Glutamatergic neuron (in vitro differentiated cells): ENCODE data around the gene SEMA6B. TPM values are rescaled to one million over a fixed set of nuclear protein-coding genes. Genes with fewer than 3 reads are reported as not detected.
A peak's percentile ranks its signal among the peaks of the same experiment; 100 is the strongest.
"Not testable (repeated sequence)": the region's sequence is repeated elsewhere in the genome, so short reads cannot be mapped to it uniquely, and the experiment has no call there.

Experiments used
- DNase-seq: peaks from one replicate; pipeline ENCODE4 v3.0.0; 2022
- H3K27ac Mint-ChIP-seq: one replicate; pipeline ENCODE4 v1.8.0; 2020; ENCODE audit warnings: mild to moderate bottlenecking, mixed read lengths, inconsistent platforms; ENCODE audit not compliant: unreplicated experiment
- H3K27me3 Mint-ChIP-seq: one replicate; pipeline ENCODE4 v1.8.0; 2020; ENCODE audit warnings: mild to moderate bottlenecking, moderate library complexity, mixed read lengths, inconsistent platforms; ENCODE audit not compliant: unreplicated experiment
- H3K36me3 Mint-ChIP-seq: one replicate; pipeline ENCODE4 v1.8.0; 2020; ENCODE audit warnings: mild to moderate bottlenecking, mixed read lengths, inconsistent platforms; ENCODE audit not compliant: unreplicated experiment
- H3K4me1 Mint-ChIP-seq: one replicate; pipeline ENCODE4 v1.8.0; 2020; ENCODE audit warnings: mild to moderate bottlenecking, low read depth, mixed read lengths, inconsistent platforms; ENCODE audit not compliant: unreplicated experiment
- H3K4me3 Mint-ChIP-seq: one replicate; pipeline ENCODE4 v1.8.0; 2020; ENCODE audit warnings: mild to moderate bottlenecking, mixed read lengths, inconsistent platforms; ENCODE audit not compliant: unreplicated experiment
- H3K9me3 Mint-ChIP-seq: one replicate; pipeline ENCODE4 v1.8.0; 2020; ENCODE audit warnings: mild to moderate bottlenecking, moderate library complexity, mixed read lengths, inconsistent platforms; ENCODE audit not compliant: unreplicated experiment
- total RNA-seq: library from RNA; stranded (reverse); fragmentation: NEBNext Ultra II Directional; extraction: Animal tissue kit (Norgen Biotek cat#: 25700); gene quantifications from one replicate; pipeline ENCODE4 v1.2.1, GENCODE V29; 2021; ENCODE audit not compliant: unreplicated experiment
- TF ChIP-seq, protein P1 (sequence below): fragments of 200-600 bp; sonication (generic); IDR thresholded peaks from one replicate; pipeline ENCODE4 v1.5.0; 2021; ENCODE audit not compliant: partially characterized antibody, unreplicated experiment

The SEMA6B gene
- total RNA-seq, 1 donor from 2014 or later = 234 TPM

DNA sequence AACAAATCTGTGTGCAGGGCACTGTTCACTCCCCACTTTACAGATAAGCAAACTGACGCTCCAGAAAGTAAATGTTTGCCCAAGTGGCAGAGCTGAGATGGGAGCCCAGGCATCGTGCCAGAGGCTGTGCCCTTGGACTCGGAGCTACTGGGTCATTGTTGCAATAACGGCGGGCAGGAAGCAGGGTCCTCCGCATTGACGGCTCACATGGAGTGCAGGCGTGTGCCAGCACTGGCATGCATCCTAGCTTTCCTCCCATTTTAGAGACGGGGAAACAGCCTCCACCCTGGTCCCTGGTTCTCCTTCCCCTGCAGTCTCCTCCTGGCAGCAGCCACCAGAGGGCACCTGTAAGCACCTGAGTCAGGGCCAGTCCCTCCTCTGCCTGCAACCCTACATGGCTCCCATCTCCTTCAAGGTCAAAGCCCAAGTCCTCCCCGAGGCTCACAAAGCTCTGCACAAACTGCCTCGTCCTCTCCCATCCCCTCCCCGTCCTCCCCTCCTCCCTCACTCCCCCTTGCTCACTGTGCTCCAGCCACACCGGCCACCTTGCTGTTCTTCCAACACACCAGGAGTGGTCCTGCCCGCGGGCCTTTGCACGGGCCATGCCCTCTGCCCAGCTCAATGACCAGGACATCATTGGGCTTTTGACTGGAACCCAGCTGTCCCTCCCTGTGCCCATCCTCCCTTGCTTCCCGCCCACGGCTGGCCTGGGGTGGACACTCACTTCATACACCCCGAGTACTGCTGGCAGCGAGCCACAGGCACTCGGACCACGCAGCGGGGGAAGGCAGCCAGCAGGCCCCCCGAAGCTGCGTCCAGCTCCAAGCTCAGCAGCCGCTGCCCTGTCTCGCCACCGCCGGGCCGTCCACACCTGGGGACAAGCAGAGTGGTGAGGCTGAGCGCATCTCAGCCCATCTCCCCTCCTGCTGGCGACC is 11.9 kb downstream of the SEMA6B start:
- Mint-ChIP-seq H3K27me3 (peaks cover 14% of the 10 kb centered on the region), H3K4me1 (no peaks in the 10 kb centered on the region), H3K9me3 (peaks cover 5% of the 10 kb centered on the region), H3K27ac (peak overlapping the region; percentile 3), H3K4me3 (no peak overlapping the region), H3K36me3 (peaks cover 4% of the 10 kb centered on the region)
- DNase-seq = no peak
- TF ChIP-seq, protein P1, sequence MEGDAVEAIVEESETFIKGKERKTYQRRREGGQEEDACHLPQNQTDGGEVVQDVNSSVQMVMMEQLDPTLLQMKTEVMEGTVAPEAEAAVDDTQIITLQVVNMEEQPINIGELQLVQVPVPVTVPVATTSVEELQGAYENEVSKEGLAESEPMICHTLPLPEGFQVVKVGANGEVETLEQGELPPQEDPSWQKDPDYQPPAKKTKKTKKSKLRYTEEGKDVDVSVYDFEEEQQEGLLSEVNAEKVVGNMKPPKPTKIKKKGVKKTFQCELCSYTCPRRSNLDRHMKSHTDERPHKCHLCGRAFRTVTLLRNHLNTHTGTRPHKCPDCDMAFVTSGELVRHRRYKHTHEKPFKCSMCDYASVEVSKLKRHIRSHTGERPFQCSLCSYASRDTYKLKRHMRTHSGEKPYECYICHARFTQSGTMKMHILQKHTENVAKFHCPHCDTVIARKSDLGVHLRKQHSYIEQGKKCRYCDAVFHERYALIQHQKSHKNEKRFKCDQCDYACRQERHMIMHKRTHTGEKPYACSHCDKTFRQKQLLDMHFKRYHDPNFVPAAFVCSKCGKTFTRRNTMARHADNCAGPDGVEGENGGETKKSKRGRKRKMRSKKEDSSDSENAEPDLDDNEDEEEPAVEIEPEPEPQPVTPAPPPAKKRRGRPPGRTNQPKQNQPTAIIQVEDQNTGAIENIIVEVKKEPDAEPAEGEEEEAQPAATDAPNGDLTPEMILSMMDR = no peak

DNA sequence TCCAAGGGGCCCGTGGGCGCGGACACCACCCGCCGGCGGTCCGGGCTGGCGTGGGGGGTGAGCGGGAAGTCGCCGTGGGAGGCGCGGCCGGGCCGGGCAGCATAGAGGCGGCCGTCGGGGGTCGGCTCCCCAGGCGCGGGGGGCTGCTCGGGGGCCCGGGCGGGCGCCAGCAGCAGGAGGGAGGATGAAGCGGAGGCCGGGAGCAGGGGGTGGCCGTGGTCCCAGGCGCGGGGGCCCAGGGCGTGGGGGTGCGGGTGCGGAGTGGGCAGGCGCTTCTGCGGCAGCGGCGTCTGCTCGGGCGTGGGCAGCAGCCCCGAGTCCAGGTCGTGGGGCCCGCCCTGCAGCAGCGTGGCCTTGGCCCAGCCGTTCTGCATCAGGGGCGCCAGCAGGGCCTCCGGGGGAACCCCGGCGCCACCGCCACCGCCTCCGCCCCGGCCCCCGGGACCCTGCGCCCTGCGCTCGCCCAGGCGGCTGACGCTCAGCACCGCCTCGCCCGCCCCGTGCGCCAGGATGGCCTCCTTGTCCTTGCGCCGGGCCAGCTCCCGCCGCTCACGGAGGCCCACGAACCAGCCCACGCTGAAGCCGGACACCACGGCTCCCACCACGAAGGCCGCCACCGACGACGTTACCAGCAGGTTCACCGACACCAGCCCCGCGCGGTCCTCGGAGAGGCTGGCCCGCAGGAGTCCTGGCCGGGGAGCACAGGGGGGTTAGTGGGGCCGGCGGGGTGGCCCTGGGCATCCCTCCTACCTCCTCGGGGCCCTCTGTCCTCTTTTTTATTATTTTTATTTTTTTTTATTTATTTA is 15.4 kb downstream of the SEMA6B start:
- Mint-ChIP-seq H3K4me1 (no peaks in the 10 kb centered on the region), H3K36me3 (peaks cover 9% of the 10 kb centered on the region), H3K9me3 (peaks cover 6% of the 10 kb centered on the region), H3K27ac (no peak overlapping the region), H3K27me3 (peaks cover 13% of the 10 kb centered on the region), H3K4me3 (no peak overlapping the region)
- DNase-seq = no peak
- TF ChIP-seq, protein P1 = no peak

DNA sequence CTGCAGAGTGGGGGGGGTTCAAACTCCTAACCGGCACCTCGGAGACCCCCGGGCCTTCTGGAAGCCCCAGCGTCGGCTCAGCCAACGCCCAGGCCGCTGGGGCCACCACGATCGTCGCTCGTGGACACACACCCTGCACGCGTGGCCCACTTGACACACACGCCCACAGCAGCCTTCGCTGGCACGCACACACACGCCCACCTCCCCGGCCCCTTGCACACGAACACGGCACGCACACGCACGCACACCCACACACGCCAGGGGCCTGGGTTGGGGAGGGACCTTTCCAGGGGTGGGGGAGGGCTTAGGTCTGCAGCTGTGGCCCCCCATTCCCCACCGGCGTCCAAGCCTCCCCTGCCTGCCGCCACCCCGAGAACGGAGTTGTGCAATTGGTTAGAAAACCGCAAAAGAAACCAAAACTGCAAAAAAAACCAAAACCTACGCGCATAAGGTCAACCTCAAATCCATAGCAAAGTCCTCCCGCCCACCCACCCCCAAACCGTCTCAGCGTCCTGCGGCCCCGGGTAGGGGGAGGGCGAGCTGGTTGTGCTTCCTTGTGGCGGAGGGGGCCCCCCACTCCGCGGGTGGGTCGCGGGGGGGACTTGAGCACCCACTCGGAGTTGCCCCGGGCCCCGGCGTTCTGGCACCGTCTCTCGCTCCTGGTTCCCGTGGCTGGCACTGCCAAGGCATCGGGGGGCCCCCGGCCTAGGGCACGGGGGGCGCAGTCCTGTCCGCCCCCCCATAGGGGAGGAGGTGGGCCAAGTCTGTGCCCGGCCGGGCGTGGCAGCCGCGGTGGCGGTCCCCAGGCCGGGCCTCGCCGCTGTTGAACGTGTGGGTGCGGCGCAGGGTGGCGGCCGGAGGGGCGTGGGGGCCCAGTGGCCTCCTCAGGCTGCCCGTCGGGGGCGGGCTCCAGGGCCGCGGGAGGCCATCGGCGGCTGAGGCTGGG is 16.3 kb downstream of the SEMA6B start:
- no peak for DNase-seq
- Mint-ChIP-seq H3K36me3 (peaks cover 11% of the 10 kb centered on the region), H3K9me3 (peaks cover 4% of the 10 kb centered on the region), H3K27ac (no peak overlapping the region), H3K4me1 (no peaks in the 10 kb centered on the region), H3K4me3 (no peak overlapping the region), H3K27me3 (peaks cover 15% of the 10 kb centered on the region)
- TF ChIP-seq, protein P1 = no peak

DNA sequence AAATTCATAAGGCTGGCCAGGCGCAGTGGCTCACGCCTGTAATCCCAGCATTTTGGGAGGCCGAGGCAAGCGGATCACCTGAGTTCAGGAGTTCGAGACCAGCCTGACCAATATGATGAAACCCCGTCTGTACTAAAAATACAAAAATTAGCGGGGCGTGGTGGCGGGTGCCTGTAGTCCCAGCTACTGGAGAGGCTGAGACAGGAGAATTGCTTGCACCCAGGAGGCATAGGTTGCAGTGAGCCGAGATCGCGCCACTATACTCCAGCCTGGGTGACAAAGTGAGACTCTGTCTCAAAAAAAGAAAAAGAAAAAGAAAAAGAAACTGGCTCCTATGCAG is 17.7 kb downstream of the SEMA6B start:
- Mint-ChIP-seq H3K36me3 (peaks cover 11% of the 10 kb centered on the region), H3K27me3 (peaks cover 10% of the 10 kb centered on the region)
- H3K4me1 Mint-ChIP-seq, H3K4me3 Mint-ChIP-seq, H3K9me3 Mint-ChIP-seq, H3K27ac Mint-ChIP-seq, DNase-seq: not testable (repeated sequence)

DNA sequence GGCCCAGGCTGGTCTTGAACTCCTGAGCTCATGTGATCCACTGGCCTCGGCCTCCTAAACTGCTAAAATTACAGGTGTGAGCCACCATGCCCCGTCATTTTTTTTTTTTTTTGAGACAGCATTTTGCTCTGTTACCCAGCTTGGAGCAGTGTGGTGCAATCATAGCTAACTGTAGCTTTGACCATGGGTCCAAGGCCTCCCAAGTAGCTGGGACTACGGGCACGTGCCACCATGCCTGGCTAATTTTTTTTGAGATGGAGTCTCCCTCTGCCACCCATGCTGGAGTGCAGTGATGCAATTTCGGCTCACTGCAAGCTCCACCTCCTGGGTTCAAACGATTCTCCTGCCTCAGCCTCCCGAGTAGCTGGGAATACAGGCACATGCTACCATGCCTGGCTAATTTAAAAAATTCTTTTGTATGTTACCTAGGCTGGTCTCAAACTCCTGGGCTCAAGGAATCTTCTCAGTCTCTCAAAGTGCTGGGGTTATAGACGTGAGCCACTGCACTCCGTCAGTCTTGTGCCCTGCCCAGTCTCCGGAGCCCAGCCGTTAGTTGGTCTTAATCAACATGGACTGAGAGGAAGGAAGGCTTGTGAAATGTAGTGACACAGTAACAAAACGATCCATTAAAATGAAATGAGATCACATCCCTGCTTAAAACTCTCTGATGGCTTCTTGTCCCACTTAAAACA is 18.2 kb downstream of the SEMA6B start:
- Mint-ChIP-seq H3K4me1 (no peaks in the 10 kb centered on the region), H3K4me3 (no peak overlapping the region), H3K9me3 (peaks cover 4% of the 10 kb centered on the region), H3K27ac (no peak overlapping the region), H3K27me3 (peaks cover 10% of the 10 kb centered on the region), H3K36me3 (peaks cover 11% of the 10 kb centered on the region)
- TF ChIP-seq, protein P1 = no peak
- DNase-seq = no peak
